IPS-18a (cell line): ENCODE measurements around the gene NHEJ1.
A peak's percentile ranks its signal among the peaks of the same experiment; 100 is the strongest.

Experiments
- H3K27ac ChIP-seq: one replicate; pipeline ENCODE4 v1.5.1; 2013; ENCODE audit warnings: low read length
- H3K27me3 ChIP-seq: one replicate; pipeline ENCODE4 v1.6.1; 2013; ENCODE audit warnings: mild to moderate bottlenecking, low read length; ENCODE audit not compliant: control insufficient read depth, insufficient read depth
- H3K36me3 ChIP-seq: one replicate; pipeline ENCODE4 v1.6.1; 2013; ENCODE audit warnings: low read depth, low read length; ENCODE audit not compliant: control insufficient read depth
- H3K4me1 ChIP-seq: one replicate; pipeline ENCODE4 v1.6.1; 2013; ENCODE audit warnings: low read depth, low read length; ENCODE audit not compliant: control insufficient read depth
- H3K4me3 ChIP-seq: one replicate; pipeline ENCODE4 v1.5.1; 2013; ENCODE audit warnings: low read length
- H3K9ac ChIP-seq: one replicate; pipeline ENCODE4 v1.6.1; 2013; ENCODE audit warnings: mild to moderate bottlenecking, low read length, moderate library complexity
- H3K9me3 ChIP-seq: one replicate; pipeline ENCODE4 v1.6.1; 2013; ENCODE audit warnings: low read depth, low read length; ENCODE audit not compliant: control insufficient read depth

The NHEJ1 gene

DNA sequence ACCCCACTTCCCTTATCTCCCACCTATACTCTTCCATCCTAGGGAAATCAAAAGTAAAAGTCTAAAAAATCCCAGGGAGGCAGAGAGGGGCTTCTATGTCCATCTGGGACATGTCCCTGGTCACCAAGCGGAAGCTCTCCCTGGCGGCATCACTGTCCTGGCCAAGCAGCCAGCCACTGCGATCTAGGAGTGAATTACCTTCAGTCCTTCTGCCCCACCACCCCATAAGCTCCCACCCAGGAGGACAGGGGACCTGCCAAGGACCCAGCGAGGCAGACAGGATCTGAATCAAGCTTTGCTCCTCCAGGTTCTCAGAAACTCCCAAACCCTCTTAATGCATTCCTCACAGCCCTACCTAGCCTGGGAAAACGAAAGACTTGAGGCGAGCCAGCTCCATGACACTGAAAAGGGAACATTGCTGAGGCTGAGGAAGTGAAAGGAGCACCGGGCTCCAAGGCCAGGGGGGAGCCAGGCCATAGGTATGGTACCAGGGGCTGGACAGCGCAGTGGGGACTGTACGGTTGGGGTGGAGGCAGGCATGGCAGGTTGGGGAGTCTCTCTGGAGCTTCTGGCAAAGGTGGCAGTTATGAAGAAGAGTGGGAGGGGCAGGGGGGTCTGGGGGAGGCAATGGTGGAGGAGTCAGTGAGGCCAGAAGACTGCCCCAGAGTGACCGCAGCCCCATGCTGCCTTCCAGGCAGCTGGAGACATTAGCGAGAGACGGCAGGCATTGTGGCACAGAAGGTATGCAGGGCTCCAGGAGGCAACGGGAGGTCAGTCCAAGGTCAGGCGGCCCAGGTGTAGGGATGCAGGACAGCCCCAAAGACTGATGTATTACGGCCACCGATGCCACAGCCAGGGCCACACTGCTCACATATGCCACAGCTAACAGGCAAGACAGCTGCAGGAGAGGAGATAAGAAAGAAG is 11.9 kb upstream of the NHEJ1 start:
- no peak overlapping the region for H3K27ac ChIP-seq
- no peaks in the 10 kb centered on the region for H3K27me3 ChIP-seq
- H3K4me1 ChIP-seq = no peaks in the 10 kb centered on the region
- H3K9ac ChIP-seq = no peak overlapping the region
- H3K9me3 ChIP-seq = no peaks in the 10 kb centered on the region
- H3K36me3 ChIP-seq = no peaks in the 10 kb centered on the region
- H3K4me3 ChIP-seq = no peak overlapping the region

GRCh38 chr2:219171231-219171651 is 10.6 kb upstream of the NHEJ1 start:
- H3K27ac ChIP-seq = no peak overlapping the region
- no peaks in the 10 kb centered on the region for H3K36me3 ChIP-seq
- no peak overlapping the region for H3K9ac ChIP-seq

GRCh38 chr2:219169930-219170654 is 9.5 kb upstream of the NHEJ1 start, which contains the start of gene SLC23A3:
Gene SLC23A3 (minus strand): TSS chr2:219170029. CDS start chr2:219169984, 45 bp downstream.
- no peak within 1 kb of the TSS for H3K9ac ChIP-seq

More at GRCh38 chr2:219171231-219171651, 10.6 kb upstream of the NHEJ1 start:
- Histone ChIP-seq H3K4me1 (no peaks in the 10 kb centered on the region), H3K9me3 (no peaks in the 10 kb centered on the region), H3K4me3 (no peak overlapping the region), H3K27me3 (no peaks in the 10 kb centered on the region)

GRCh38 chr2:219168932-219169331 is 8.3 kb upstream of the NHEJ1 start:
- no peaks in the 10 kb centered on the region for H3K4me1 ChIP-seq
- no peaks in the 10 kb centered on the region for H3K27me3 ChIP-seq
- H3K9me3 ChIP-seq = no peaks in the 10 kb centered on the region
- no peaks in the 10 kb centered on the region for H3K36me3 ChIP-seq
- no peak overlapping the region for H3K4me3 ChIP-seq
- no peak overlapping the region for H3K27ac ChIP-seq
- no peak overlapping the region for H3K9ac ChIP-seq

More at GRCh38 chr2:219169930-219170654, 9.5 kb upstream of the NHEJ1 start, which contains the start of gene SLC23A3:
- Histone ChIP-seq H3K36me3 (no peaks in the 10 kb centered on the region), H3K4me3 (no peak within 1 kb of the TSS), H3K9me3 (no peaks in the 10 kb centered on the region), H3K27me3 (no peaks in the 10 kb centered on the region), H3K27ac (no peak within 1 kb of the TSS), H3K4me1 (no peaks in the 10 kb centered on the region)

- H3K27me3 ChIP-seq = no peaks in the 10 kb centered on the region
- H3K4me3 ChIP-seq = no peak overlapping the region
- no peaks in the 10 kb centered on the region for H3K36me3 ChIP-seq
- H3K27ac ChIP-seq = no peak overlapping the region
- no peaks in the 10 kb centered on the region for H3K9me3 ChIP-seq
- H3K9ac ChIP-seq = no peak overlapping the region
- no peaks in the 10 kb centered on the region for H3K4me1 ChIP-seq
These were observed 7.9 kb upstream of the NHEJ1 start for GRCh38 chr2:219168526-219168925.

- Histone ChIP-seq H3K36me3 (no peaks in the 10 kb centered on the region), H3K9me3 (no peaks in the 10 kb centered on the region), H3K4me3 (no peak overlapping the region), H3K27me3 (no peaks in the 10 kb centered on the region), H3K27ac (no peak overlapping the region), H3K9ac (no peak overlapping the region), H3K4me1 (no peaks in the 10 kb centered on the region)
These were observed 7.4 kb upstream of the NHEJ1 start for GRCh38 chr2:219167997-219168396.

DNA sequence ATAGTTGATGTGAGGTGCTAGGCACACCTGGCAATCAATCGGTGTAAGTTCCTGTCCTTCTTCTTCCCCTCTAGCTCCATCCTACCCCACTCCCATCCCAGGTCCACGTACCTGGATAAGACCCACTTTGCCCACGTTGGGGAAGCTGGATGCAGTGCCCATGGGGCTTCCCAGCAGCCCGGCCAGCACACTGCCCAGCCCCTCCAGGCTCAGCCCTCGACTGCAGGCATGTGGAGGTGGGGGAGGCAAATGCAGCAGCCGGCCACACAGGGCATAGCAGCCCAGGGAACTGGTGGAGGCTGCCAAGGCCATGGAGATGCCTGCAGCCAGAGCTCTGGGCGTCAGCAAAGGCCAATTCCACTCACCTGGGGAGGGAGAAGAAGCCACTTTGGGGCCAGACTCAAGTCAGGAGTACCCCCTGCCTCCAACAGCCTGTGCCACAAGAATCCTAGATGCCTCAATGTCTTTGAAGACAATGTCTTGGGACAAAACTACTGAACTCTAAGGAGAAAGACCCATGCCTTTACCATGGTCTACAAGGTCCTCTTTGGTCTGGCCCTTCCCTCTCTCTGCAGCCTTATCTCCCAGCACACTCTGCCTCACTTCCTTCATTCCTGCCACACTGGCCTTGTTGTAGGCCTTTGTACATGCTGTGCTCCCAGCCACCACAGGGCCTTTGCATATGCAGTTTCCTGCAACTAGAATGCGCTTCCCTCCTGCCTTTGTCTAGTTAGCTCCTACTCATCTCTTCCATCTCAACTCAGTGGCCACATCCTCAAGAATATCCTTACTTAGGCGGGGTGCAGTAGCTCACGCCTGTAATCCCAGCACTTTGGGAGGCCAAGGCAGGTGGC is 4.7 kb upstream of the NHEJ1 start:
- Histone ChIP-seq H3K4me1 (peaks cover 5% of the 10 kb centered on the region), H3K9ac (no peak overlapping the region), H3K9me3 (no peaks in the 10 kb centered on the region), H3K27me3 (no peaks in the 10 kb centered on the region), H3K4me3 (no peak overlapping the region), H3K36me3 (no peaks in the 10 kb centered on the region), H3K27ac (no peak overlapping the region)

- Histone ChIP-seq H3K4me3 (no peak overlapping the region), H3K27ac (no peak overlapping the region), H3K27me3 (no peaks in the 10 kb centered on the region), H3K9ac (no peak overlapping the region), H3K9me3 (no peaks in the 10 kb centered on the region), H3K4me1 (peaks cover 9% of the 10 kb centered on the region), H3K36me3 (no peaks in the 10 kb centered on the region)
These were observed 2.5 kb upstream of the NHEJ1 start for GRCh38 chr2:219163156-219163555.

DNA sequence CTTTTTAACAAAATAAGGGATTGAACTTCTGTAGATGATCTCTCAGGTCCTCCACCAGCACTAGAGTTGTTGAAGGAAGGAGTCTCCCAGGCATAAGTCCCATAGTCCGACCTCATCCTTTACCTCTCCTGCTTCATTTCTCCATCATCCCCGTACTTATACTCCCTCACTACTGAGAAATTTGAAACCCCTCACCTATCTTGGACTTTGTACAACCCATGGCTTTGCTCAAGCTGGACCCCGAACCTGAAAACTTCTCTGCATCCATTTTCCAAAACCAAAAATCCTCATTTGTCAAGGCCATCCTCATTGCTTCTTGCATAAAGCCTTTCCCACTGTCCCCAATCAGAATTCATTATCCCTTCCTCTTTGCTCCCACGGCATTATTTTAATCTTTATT is 482 bp upstream of the NHEJ1 start:
- Histone ChIP-seq H3K4me1 (peaks cover 9% of the 10 kb centered on the region), H3K27ac (no peak overlapping the region), H3K36me3 (peaks cover 5% of the 10 kb centered on the region), H3K4me3 (peak overlapping the region; percentile 67), H3K27me3 (no peaks in the 10 kb centered on the region), H3K9ac (no peak overlapping the region), H3K9me3 (no peaks in the 10 kb centered on the region)

- Histone ChIP-seq H3K4me3 (peak overlapping the region; percentile 67), H3K36me3 (peaks cover 5% of the 10 kb centered on the region), H3K9ac (peak overlapping the region; percentile 59), H3K9me3 (no peaks in the 10 kb centered on the region), H3K27ac (no peak overlapping the region), H3K4me1 (peaks cover 9% of the 10 kb centered on the region), H3K27me3 (no peaks in the 10 kb centered on the region)
These were observed 837 bp downstream of the NHEJ1 start for GRCh38 chr2:219159771-219160185.

DNA sequence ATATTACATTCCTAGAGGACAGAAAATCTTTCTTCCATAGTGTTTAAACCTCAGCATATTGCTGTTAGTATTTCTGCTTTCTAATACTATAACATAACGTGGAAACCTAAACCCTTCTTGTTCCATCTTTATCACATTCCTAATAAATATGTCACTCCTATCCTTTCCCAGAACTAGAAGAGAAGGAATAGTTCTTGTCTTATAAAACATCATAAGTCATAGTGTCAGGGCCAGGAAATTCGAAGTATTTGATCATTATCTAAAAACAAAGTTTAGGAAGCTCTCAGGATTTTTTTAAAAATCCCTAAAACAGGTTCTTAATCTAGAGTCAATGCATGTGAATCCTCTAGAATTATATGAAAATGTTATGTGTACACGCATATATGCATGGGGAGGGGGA is 2.0 kb downstream of the NHEJ1 start:
- Histone ChIP-seq H3K9me3 (no peaks in the 10 kb centered on the region), H3K9ac (no peak overlapping the region), H3K27me3 (no peaks in the 10 kb centered on the region), H3K36me3 (peaks cover 9% of the 10 kb centered on the region), H3K4me1 (peaks cover 9% of the 10 kb centered on the region), H3K27ac (no peak overlapping the region), H3K4me3 (no peak overlapping the region)
